Inflammatory macrophage (primary cell): ENCODE results near the gene AOPEP.

Experiments
- DNase-seq, 2 donors: peaks; one replicate each; pipeline ENCODE4 v3.0.0-alpha.2; 2020 to 2022

Gene AOPEP

GRCh38 chr9:95126739-95127138, 400.2 kb downstream of the AOPEP start:
- no peak for DNase-seq

GRCh38 chr9:95127249-95128176, 401.0 kb downstream of the AOPEP start:
- DNase-seq: peak; percentile 70 to 82

GRCh38 chr9:95128177-95128524, 401.7 kb downstream of the AOPEP start:
- no peak for DNase-seq

- DNase-seq: no peak
Observed at GRCh38 chr9:95129476-95130291, 403.2 kb downstream of the AOPEP start.

GRCh38 chr9:95130484-95130883, 404.0 kb downstream of the AOPEP start:
- DNase-seq: no peak

GRCh38 chr9:95131023-95131943, 404.8 kb downstream of the AOPEP start:
- peak; percentile 57 to 68 for DNase-seq

- no peak for DNase-seq
Observed at GRCh38 chr9:95132366-95133324, 406.1 kb downstream of the AOPEP start.

GRCh38 chr9:95133325-95133705, 406.8 kb downstream of the AOPEP start:
- no peak for DNase-seq

GRCh38 chr9:95134457-95134881, 408.0 kb downstream of the AOPEP start:
- DNase-seq: no peak

- DNase-seq: no peak
Observed at GRCh38 chr9:95135756-95136155, 409.3 kb downstream of the AOPEP start.
